Left kidney (tissue), 8 donors: ENCODE data around the gene TCF3. TPM values are rescaled to one million over a fixed set of nuclear protein-coding genes. Genes with fewer than 3 reads are reported as not detected.
"Not testable (repeated sequence)": the region's sequence is repeated elsewhere in the genome, so short reads cannot be mapped to it uniquely, and the experiment has no call there.

Source experiments
- DNase-seq: peaks from one replicate; pipeline ENCODE4 v3.0.0-alpha.2; 2013
- long read RNA-seq, 8 donors: transcript quantifications; one replicate each; lab custom pipeline, GENCODE V29; 2026
- polyA plus RNA-seq: library from polyadenylated mRNA; unstranded; fragments of 120-200 nt; gene quantifications from one replicate; pipeline ENCODE4 v1.2.1, GENCODE V29; 2013; ENCODE audit not compliant: insufficient read length

TCF3 gene
- polyA plus RNA-seq: 98.9 TPM
- long read RNA-seq, donor 1, full-length matches to known transcripts: 20 of 52 reads
- long read RNA-seq, donor 1, partial matches to known transcripts: 32 of 52 reads
- long read RNA-seq, donor 1, other reads (novel, unspliced or antisense): 0 of 52 reads
- long read RNA-seq, donor 2, transcript TCF3-210 (9 exons, 986 nt): major isoform, 8 of 16 reads
- long read RNA-seq, donor 2, partial matches to known transcripts: 6 of 16 reads
- long read RNA-seq, donor 2, other reads (novel, unspliced or antisense): 0 of 16 reads
- long read RNA-seq, donor 3, full-length matches to known transcripts: 5 of 24 reads
- long read RNA-seq, donor 3, partial matches to known transcripts: 19 of 24 reads
- long read RNA-seq, donor 3, other reads (novel, unspliced or antisense): 0 of 24 reads
- long read RNA-seq, donor 4, partial matches to known transcripts: 0 of 3 reads
- long read RNA-seq, donor 4, other reads (novel, unspliced or antisense): 0 of 3 reads
- long read RNA-seq, donor 5, full-length matches to known transcripts: 14 of 19 reads
- long read RNA-seq, donor 5, partial matches to known transcripts: 5 of 19 reads
- long read RNA-seq, donor 5, other reads (novel, unspliced or antisense): 0 of 19 reads
- long read RNA-seq, donor 6, full-length matches to known transcripts: 20 of 25 reads
- long read RNA-seq, donor 6, partial matches to known transcripts: 5 of 25 reads
- long read RNA-seq, donor 6, other reads (novel, unspliced or antisense): 0 of 25 reads
- long read RNA-seq, donor 7, transcript TCF3-210 (9 exons, 986 nt): major isoform, 13 of 13 reads
- long read RNA-seq, donor 7, partial matches to known transcripts: 0 of 13 reads
- long read RNA-seq, donor 7, other reads (novel, unspliced or antisense): 0 of 13 reads
- long read RNA-seq, donor 8, transcript TCF3-210 (9 exons, 986 nt): major isoform, 7 of 7 reads
- long read RNA-seq, donor 8, partial matches to known transcripts: 0 of 7 reads
- long read RNA-seq, donor 8, other reads (novel, unspliced or antisense): 0 of 7 reads

GRCh38 chr19:1652471-1653299, at the start of gene TCF3:
Gene TCF3, minus strand, starts transcription at chr19:1652615. Its CDS starts 2,367 bp downstream, at chr19:1650248.
- DNase-seq: peak; percentile 99

GRCh38 chr19:1700733-1701663, 48.6 kb upstream of the TCF3 start:
- no peak for DNase-seq

GRCh38 chr19:1699998-1700732, 47.8 kb upstream of the TCF3 start:
- DNase-seq: no peak

- DNase-seq: no peak
Observed at GRCh38 chr19:1699386-1699785, 47.0 kb upstream of the TCF3 start.

- DNase-seq: no peak
Observed at GRCh38 chr19:1698636-1699035, 46.2 kb upstream of the TCF3 start.

- DNase-seq: not testable (repeated sequence)
Observed at GRCh38 chr19:1695481-1695880, 43.1 kb upstream of the TCF3 start.

GRCh38 chr19:1691589-1692290, 39.3 kb upstream of the TCF3 start:
- DNase-seq: no peak

- DNase-seq: no peak
Observed at GRCh38 chr19:1690699-1691307, 38.4 kb upstream of the TCF3 start.

GRCh38 chr19:1685785-1686184, 33.4 kb upstream of the TCF3 start:
- not testable (repeated sequence) for DNase-seq

- no peak for DNase-seq
Observed at GRCh38 chr19:1685046-1685445, 32.6 kb upstream of the TCF3 start.

GRCh38 chr19:1684573-1684912, 32.1 kb upstream of the TCF3 start:
- DNase-seq: no peak

GRCh38 chr19:1683869-1684572, 31.6 kb upstream of the TCF3 start:
- no peak for DNase-seq

- no peak for DNase-seq
Observed at GRCh38 chr19:1680976-1681375, 28.6 kb upstream of the TCF3 start.

GRCh38 chr19:1678073-1678472, 25.7 kb upstream of the TCF3 start:
- DNase-seq: no peak

GRCh38 chr19:1676351-1677266, 24.2 kb upstream of the TCF3 start:
- DNase-seq: no peak

GRCh38 chr19:1675633-1676350, 23.4 kb upstream of the TCF3 start:
- no peak for DNase-seq
